ENCODE data around the gene MYL3. TPM values are rescaled to one million over a fixed set of nuclear protein-coding genes. Genes with fewer than 3 reads are reported as not detected.

MYL3 gene
- polyA plus RNA-seq, 4 donors = 1.4 to 81.6 (median 24.2) TPM

DNA sequence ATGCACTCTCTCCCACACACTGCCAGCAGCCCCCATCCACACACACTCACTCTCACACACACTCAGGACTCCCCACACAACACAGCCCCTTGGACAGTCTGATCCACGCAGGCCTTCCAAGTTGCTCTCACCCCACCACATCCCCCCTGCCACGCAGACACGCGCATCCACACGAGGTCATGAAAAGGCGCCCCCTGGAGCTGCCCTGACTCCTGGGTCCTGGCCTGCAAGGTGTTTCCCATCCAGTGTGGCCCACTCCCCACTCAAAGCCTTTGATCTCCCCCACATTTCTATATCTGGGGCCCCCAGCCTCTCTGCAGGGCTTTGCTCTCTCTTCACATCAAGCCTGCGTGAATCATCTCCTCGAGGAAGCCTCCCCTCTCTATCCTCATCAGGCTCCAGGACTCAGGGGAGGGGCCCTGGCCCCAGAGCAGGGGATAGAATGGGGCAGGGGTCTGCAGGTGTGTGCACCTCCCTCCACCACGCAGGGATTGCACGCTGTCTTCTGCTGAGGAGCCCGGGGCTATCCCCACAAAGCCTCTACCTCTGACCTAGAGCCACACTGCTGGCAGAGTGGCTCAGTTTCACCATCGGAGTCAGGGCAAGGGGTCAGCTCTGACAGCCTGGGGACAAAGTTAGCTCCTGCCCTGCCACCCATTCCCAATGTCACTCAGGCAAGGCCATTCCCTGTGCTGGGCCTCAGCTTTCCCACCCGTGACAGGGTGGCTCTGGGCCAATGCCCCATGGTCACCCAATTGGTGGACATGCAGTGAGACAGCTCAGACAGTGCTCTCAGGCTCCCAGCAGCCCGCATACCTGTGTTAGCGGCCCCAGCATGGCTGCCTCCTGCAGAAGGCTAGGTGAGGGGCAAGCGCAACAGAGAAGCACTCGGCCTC is 6.4 kb downstream of the MYL3 start:
- WGBS, 3 donors = 83 to 88% (median 83%) methylated on average over 17 of the region's 17 CpGs
- no peak for FAIRE-seq

DNA sequence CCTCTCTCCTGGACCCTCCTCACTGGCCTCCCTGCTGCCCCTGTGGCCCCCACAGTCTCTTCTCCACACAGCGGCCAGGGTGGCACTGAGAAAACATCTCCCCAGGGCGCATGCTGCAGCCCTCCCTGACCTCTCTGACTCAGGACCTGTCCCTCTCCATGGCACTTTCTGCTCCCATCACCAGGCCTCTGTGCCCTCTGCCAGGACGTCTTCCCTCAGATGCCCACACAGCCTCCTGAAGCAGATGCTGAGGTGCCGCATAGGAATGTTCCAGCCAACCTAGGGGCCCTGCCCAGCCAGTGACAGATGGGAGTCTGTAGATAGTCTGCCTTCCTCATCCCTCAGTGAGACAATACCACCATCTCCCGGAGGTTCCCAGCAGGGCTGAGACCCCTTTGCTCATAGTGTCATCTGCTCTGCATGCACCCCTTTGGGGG is 8.7 kb downstream of the MYL3 start:
- no peak for DNase-seq
- no peak overlapping the region for H3K27ac ChIP-seq (ENCODE audit: low read depth in 1 of 3, low read length in 2 of 3)

More for the DNA sequence above, 6.4 kb downstream of the MYL3 start:
- Histone ChIP-seq H3K36me3 (ENCODE audit: control insufficient read depth in 3 of 3, insufficient read depth in 2 of 3, low read depth in 1 of 3, low read length in 3 of 3) (peaks cover 0 to 2% (median 0%) of the 10 kb centered on the region in 3 donors), H3K27me3 (ENCODE audit: control insufficient read depth in 3 of 3, insufficient read depth in 3 of 3, low read length in 3 of 3) (no peaks in the 10 kb centered on the region), H3K27ac (ENCODE audit: low read depth in 1 of 3, low read length in 2 of 3) (no peak overlapping the region), H3K4me3 (ENCODE audit: low read depth in 1 of 3, low read length in 3 of 3) (no peak overlapping the region), H3K9me3 (ENCODE audit: control insufficient read depth in 2 of 2, insufficient read depth in 1 of 2, low read depth in 1 of 2, low read length in 1 of 2) (no peaks in the 10 kb centered on the region), H3K4me1 (ENCODE audit: control insufficient read depth in 3 of 3, insufficient read depth in 2 of 3, low read depth in 1 of 3, low read length in 2 of 3) (peaks cover 0 to 8% (median 0%) of the 10 kb centered on the region in 3 donors)
- DNase-seq = no peak

DNA sequence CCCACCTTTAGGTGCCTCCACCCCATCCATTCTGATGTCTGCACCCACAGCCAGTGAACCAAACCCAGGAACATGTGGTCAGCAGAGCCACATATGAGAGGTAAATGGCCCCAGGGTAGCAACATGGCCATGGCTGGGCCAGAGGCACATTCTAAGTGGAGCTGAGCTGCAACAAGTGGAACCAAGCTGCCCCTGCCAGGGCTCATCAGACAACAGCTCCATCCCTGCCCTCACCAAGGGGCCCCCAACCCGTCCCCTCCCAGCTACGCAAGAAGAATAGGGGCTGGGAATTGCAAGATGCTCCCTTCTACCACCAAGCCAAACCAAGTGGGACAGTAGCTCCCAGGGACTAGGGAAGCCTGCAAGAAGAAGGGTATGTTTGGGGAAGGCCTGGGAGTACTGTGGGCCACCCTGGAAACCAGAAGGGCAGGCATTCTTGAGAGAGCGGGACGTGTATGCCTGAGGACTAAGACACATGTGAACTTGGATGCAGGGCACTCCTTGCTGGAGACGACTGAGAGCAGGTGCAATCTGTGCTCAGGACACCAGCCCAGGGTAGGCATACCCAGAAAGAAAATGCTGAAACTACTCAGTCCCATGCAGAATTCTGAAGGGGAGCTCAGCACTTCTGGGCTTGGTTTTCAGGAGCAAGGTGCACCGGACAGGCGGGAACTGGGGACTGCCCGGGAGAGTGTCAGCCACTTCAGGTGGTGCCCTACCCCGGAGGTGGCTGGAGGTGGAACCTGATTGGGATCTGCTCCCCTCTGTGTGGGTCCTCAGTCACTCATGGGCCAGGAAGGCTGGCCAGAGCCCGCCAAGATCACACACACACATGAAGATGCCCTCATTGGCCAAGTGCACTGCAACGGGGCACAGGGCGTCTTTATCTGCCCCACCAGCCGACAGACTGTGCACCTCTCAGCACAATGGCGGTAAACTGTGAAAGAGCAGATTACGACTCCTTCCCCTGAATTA is 9.5 kb downstream of the MYL3 start:
- no peak overlapping the region for H3K27ac ChIP-seq (ENCODE audit: low read depth in 1 of 3, low read length in 2 of 3)
- H3K4me3 ChIP-seq (ENCODE audit: low read depth in 1 of 3, low read length in 3 of 3) = no peak overlapping the region
- H3K4me1 ChIP-seq (ENCODE audit: control insufficient read depth in 3 of 3, insufficient read depth in 2 of 3, low read depth in 1 of 3, low read length in 2 of 3) = peaks cover 0 to 14% (median 0%) of the 10 kb centered on the region in 3 donors
- H3K9me3 ChIP-seq (ENCODE audit: control insufficient read depth in 2 of 2, insufficient read depth in 1 of 2, low read depth in 1 of 2, low read length in 1 of 2) = no peaks in the 10 kb centered on the region
- DNase-seq (no peak), FAIRE-seq (no peak)
- no peaks in the 10 kb centered on the region for H3K27me3 ChIP-seq (ENCODE audit: control insufficient read depth in 3 of 3, insufficient read depth in 3 of 3, low read length in 3 of 3)
- no peaks in the 10 kb centered on the region for H3K36me3 ChIP-seq (ENCODE audit: control insufficient read depth in 3 of 3, insufficient read depth in 2 of 3, low read depth in 1 of 3, low read length in 3 of 3)
- WGBS, 3 donors = 75 to 85% (median 83%) methylated on average over 15 of the region's 15 CpGs

More for the DNA sequence above, 8.7 kb downstream of the MYL3 start:
- H3K4me1 ChIP-seq (ENCODE audit: control insufficient read depth in 3 of 3, insufficient read depth in 2 of 3, low read depth in 1 of 3, low read length in 2 of 3) = peaks cover 0 to 8% (median 0%) of the 10 kb centered on the region in 3 donors
- H3K4me3 ChIP-seq (ENCODE audit: low read depth in 1 of 3, low read length in 3 of 3) = no peak overlapping the region
- peaks cover 0 to 2% (median 0%) of the 10 kb centered on the region in 3 donors for H3K36me3 ChIP-seq (ENCODE audit: control insufficient read depth in 3 of 3, insufficient read depth in 2 of 3, low read depth in 1 of 3, low read length in 3 of 3)
- FAIRE-seq = no peak
- H3K27me3 ChIP-seq (ENCODE audit: control insufficient read depth in 3 of 3, insufficient read depth in 3 of 3, low read length in 3 of 3) = no peaks in the 10 kb centered on the region
- whole genome bisulfite sequencing, 3 donors = 76 to 90% (median 80%) methylated on average over 5 of the region's 5 CpGs
- H3K9me3 ChIP-seq (ENCODE audit: control insufficient read depth in 2 of 2, insufficient read depth in 1 of 2, low read depth in 1 of 2, low read length in 1 of 2) = no peaks in the 10 kb centered on the region

DNA sequence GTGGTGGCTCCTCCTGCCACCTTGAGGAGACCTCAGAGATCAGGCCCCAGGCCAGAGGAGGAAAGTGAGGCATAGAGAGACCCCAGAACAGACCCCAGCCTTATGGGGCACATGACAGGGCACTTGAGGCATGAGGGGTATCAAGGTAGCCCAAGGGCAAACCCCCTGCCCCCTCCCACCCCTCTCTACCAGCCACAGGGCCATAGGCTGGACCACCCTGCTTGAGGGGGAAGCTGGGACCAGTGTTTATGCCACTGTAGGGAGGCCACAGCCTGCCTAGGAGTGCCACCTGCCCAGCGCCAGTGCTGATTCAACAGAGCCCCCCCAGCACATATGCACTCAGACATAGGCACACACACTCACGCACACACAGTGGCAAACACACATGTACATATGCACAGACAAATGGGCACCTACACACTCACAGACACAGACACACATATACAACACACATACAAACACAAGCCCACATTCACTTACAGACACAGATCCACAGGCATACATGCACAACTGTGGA is 10.3 kb downstream of the MYL3 start:
- no peak for FAIRE-seq
- peaks cover 0 to 22% (median 0%) of the 10 kb centered on the region in 3 donors for H3K4me1 ChIP-seq (ENCODE audit: control insufficient read depth in 3 of 3, insufficient read depth in 2 of 3, low read depth in 1 of 3, low read length in 2 of 3)
- H3K27me3 ChIP-seq (ENCODE audit: control insufficient read depth in 3 of 3, insufficient read depth in 3 of 3, low read length in 3 of 3) = no peaks in the 10 kb centered on the region
- H3K9me3 ChIP-seq (ENCODE audit: control insufficient read depth in 2 of 2, insufficient read depth in 1 of 2, low read depth in 1 of 2, low read length in 1 of 2) = no peaks in the 10 kb centered on the region
- 86 to 96% (median 92%) methylated on average over 2 of the region's 2 CpGs for WGBS, 3 donors
- DNase-seq = no peak
- no peak overlapping the region for H3K4me3 ChIP-seq (ENCODE audit: low read depth in 1 of 3, low read length in 3 of 3)
- no peak overlapping the region for H3K27ac ChIP-seq (ENCODE audit: low read depth in 1 of 3, low read length in 2 of 3)
- H3K36me3 ChIP-seq (ENCODE audit: control insufficient read depth in 3 of 3, insufficient read depth in 2 of 3, low read depth in 1 of 3, low read length in 3 of 3) = no peaks in the 10 kb centered on the region

DNA sequence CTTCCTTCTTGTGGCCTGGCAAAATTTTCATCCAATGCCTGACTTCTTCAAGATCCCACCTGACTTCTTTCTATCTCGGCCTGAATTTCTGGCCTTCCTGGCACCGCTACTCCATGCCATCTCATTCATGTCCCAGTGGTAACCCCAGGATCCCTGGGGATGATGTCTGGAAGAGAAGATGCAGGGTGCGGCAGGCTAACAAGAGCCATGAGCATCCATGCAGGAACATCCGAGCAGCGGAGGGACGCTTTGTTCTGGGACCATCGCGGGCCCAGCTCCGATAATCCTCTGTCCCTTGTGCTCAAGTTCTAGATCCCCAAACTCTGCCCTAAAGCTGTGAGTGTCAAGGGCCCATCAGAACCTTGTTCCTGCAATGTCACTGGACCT is 10.9 kb downstream of the MYL3 start:
- no peak overlapping the region for H3K27ac ChIP-seq (ENCODE audit: low read depth in 1 of 3, low read length in 2 of 3)
- no peaks in the 10 kb centered on the region for H3K27me3 ChIP-seq (ENCODE audit: control insufficient read depth in 3 of 3, insufficient read depth in 3 of 3, low read length in 3 of 3)
- no peak for FAIRE-seq
- DNase-seq = no peak
- H3K4me3 ChIP-seq (ENCODE audit: low read depth in 1 of 3, low read length in 3 of 3) = no peak overlapping the region
- WGBS, 3 donors = 94 to 95% (median 94%) methylated on average over 9 of the region's 9 CpGs
- H3K4me1 ChIP-seq (ENCODE audit: control insufficient read depth in 3 of 3, insufficient read depth in 2 of 3, low read depth in 1 of 3, low read length in 2 of 3) = peaks cover 0 to 27% (median 0%) of the 10 kb centered on the region in 3 donors
- H3K36me3 ChIP-seq (ENCODE audit: control insufficient read depth in 3 of 3, insufficient read depth in 2 of 3, low read depth in 1 of 3, low read length in 3 of 3) = no peaks in the 10 kb centered on the region
- H3K9me3 ChIP-seq (ENCODE audit: control insufficient read depth in 2 of 2, insufficient read depth in 1 of 2, low read depth in 1 of 2, low read length in 1 of 2) = no peaks in the 10 kb centered on the region

DNA sequence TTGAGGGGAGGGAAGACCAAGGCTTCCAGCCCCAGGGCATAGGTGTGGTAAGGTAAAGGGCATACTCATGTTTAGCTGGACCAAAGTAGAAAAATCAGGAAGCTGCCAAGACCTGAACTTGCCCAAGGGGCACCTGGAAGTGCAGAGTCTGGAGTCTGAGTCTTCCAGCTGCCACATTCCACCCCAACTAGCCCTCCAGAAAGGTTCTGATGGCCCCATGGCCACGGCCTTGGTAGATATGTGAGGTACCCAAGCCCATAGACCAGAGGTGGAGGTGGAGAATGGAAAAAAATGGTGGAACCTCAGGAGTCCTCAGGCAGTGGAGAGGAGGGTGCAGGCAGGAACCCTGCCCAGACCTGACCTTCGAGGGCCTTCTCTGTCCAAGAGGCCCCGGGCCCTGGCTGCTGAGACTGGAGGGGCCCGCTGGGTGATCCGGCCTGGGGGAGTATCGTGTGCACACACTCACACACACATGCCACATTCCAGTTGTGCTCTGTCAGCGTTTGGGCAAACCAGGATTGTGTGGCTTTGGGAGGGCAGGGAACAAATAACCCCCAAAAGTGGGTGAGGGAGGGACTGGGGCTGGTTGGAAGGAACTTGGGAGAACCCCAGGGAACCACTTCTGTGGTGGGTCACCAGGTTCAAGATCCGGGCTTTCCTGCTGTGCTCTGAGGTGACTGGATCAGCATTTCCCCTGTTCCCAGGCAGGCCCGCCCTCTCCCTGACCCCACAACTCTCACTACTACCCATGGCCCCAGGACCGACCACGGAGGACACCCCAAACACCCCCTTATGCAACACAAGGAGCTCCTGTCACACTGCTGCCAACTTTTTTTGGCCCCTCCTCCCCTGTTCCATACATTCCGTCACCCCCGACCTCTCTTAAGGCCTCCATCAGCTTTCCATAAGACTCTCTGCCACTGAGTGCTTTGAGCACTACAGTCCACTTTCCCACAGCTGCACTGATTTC is 11.6 kb downstream of the MYL3 start:
- H3K4me3 ChIP-seq (ENCODE audit: low read depth in 1 of 3, low read length in 3 of 3) = no peak overlapping the region
- no peaks in the 10 kb centered on the region for H3K9me3 ChIP-seq (ENCODE audit: control insufficient read depth in 2 of 2, insufficient read depth in 1 of 2, low read depth in 1 of 2, low read length in 1 of 2)
- H3K27me3 ChIP-seq (ENCODE audit: control insufficient read depth in 3 of 3, insufficient read depth in 3 of 3, low read length in 3 of 3) = no peaks in the 10 kb centered on the region
- FAIRE-seq = no peak
- no peak overlapping the region for H3K27ac ChIP-seq (ENCODE audit: low read depth in 1 of 3, low read length in 2 of 3)
- whole genome bisulfite sequencing, 3 donors = 81 to 85% (median 83%) methylated on average over 13 of the region's 13 CpGs
- no peaks in the 10 kb centered on the region for H3K36me3 ChIP-seq (ENCODE audit: control insufficient read depth in 3 of 3, insufficient read depth in 2 of 3, low read depth in 1 of 3, low read length in 3 of 3)
- peaks cover 0 to 34% (median 0%) of the 10 kb centered on the region in 3 donors for H3K4me1 ChIP-seq (ENCODE audit: control insufficient read depth in 3 of 3, insufficient read depth in 2 of 3, low read depth in 1 of 3, low read length in 2 of 3)
- DNase-seq = no peak

DNA sequence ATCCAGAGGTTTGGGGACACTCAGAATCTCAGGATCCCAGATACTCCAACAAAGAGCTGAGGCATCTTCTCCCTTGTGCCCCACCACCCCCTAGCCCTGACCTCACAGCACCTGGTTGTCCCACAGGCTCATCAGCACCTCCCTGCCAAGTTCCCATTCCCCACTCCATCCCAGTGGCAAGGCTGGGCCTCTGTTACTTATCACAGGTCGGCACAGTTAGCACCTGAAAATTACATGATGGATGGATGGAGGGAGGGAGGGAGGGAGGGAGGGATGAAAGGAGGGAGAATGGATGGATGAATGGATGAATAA is 12.8 kb downstream of the MYL3 start:
- Histone ChIP-seq H3K4me1 (ENCODE audit: control insufficient read depth in 3 of 3, insufficient read depth in 2 of 3, low read depth in 1 of 3, low read length in 2 of 3) (peaks cover 0 to 41% (median 4%) of the 10 kb centered on the region in 3 donors), H3K9me3 (ENCODE audit: control insufficient read depth in 2 of 2, insufficient read depth in 1 of 2, low read depth in 1 of 2, low read length in 1 of 2) (no peaks in the 10 kb centered on the region), H3K27ac (ENCODE audit: low read depth in 1 of 3, low read length in 2 of 3) (no peak overlapping the region), H3K36me3 (ENCODE audit: control insufficient read depth in 3 of 3, insufficient read depth in 2 of 3, low read depth in 1 of 3, low read length in 3 of 3) (no peaks in the 10 kb centered on the region), H3K27me3 (ENCODE audit: control insufficient read depth in 3 of 3, insufficient read depth in 3 of 3, low read length in 3 of 3) (no peaks in the 10 kb centered on the region), H3K4me3 (ENCODE audit: low read depth in 1 of 3, low read length in 3 of 3) (no peak overlapping the region)
- DNase-seq (no peak), FAIRE-seq (no peak)
- WGBS, 3 donors = 48 to 70% (median 54%) methylated on average over 1 of the region's 1 CpG

Measured in small intestine (tissue), 7 donors.